HG02759 (cell line): ENCODE results near the gene CHMP3.
"Not testable (repeated sequence)": the region's sequence is repeated elsewhere in the genome, so short reads cannot be mapped to it uniquely, and the experiment has no call there.

ENCODE experiments used
- ATAC-seq: cut with Tn5 transposase; IDR thresholded peaks from one replicate; pipeline ENCODE4 v1.9.1; 2021; ENCODE audit warnings: mild to moderate bottlenecking, moderate library complexity; ENCODE audit not compliant: unreplicated experiment

Gene CHMP3

GRCh38 chr2:86512892-86513291 is 50.4 kb downstream of the CHMP3 start:
- ATAC-seq: no peak

GRCh38 chr2:86512034-86512433 is 51.2 kb downstream of the CHMP3 start:
- ATAC-seq: no peak

- no peak for ATAC-seq
Observed at GRCh38 chr2:86510436-86510933, 52.8 kb downstream of the CHMP3 start.

GRCh38 chr2:86507600-86507999 is 55.6 kb downstream of the CHMP3 start:
- ATAC-seq: no peak

- ATAC-seq: no peak
Observed at GRCh38 chr2:86500325-86501083, 62.7 kb downstream of the CHMP3 start.

- ATAC-seq: no peak
Observed at GRCh38 chr2:86499326-86499725, 63.9 kb downstream of the CHMP3 start.

GRCh38 chr2:86498468-86499260 is 64.6 kb downstream of the CHMP3 start:
- ATAC-seq: no peak

- not testable (repeated sequence) for ATAC-seq
Observed at GRCh38 chr2:86496391-86496790, 66.9 kb downstream of the CHMP3 start.

- ATAC-seq: no peak
Observed at GRCh38 chr2:86492048-86492453, 71.2 kb downstream of the CHMP3 start.

- ATAC-seq: no peak
Observed at GRCh38 chr2:86491088-86491487, 72.2 kb downstream of the CHMP3 start.

GRCh38 chr2:86490245-86490644 is 73.0 kb downstream of the CHMP3 start:
- ATAC-seq: no peak

GRCh38 chr2:86489542-86489941 is 73.7 kb downstream of the CHMP3 start:
- no peak for ATAC-seq

- no peak for ATAC-seq
Observed at GRCh38 chr2:86488561-86489250, 74.5 kb downstream of the CHMP3 start.

- no peak for ATAC-seq
Observed at GRCh38 chr2:86487062-86487461, 76.2 kb downstream of the CHMP3 start.

GRCh38 chr2:86485802-86486201 is 77.4 kb downstream of the CHMP3 start:
- ATAC-seq: no peak

GRCh38 chr2:86485103-86485502 is 78.1 kb downstream of the CHMP3 start:
- ATAC-seq: no peak

GRCh38 chr2:86484385-86484784 is 78.9 kb downstream of the CHMP3 start:
- no peak for ATAC-seq

- no peak for ATAC-seq
Observed at GRCh38 chr2:86482034-86482433, 81.2 kb downstream of the CHMP3 start.

GRCh38 chr2:86480105-86480504 is 83.1 kb downstream of the CHMP3 start:
- no peak for ATAC-seq

- no peak for ATAC-seq
Observed at GRCh38 chr2:86477349-86477748, 85.9 kb downstream of the CHMP3 start.

GRCh38 chr2:86476918-86477317 is 86.3 kb downstream of the CHMP3 start:
- no peak for ATAC-seq
